T-helper 2 cell treated with Interferon-gamma antibody and Interleukin-4, amounts not matched to agents 100 ng/mL and 5 ng/mL, for 36 hours (primary cell): ENCODE results near the gene EEF2K. TPM values are rescaled to one million over a fixed set of nuclear protein-coding genes. Genes with fewer than 3 reads are reported as not detected.

Source experiments
- intact Hi-C: fragments of 100-400 bp; cut with micrococcal nuclease; formaldehyde crosslinking; loops from one replicate; pipeline ENCODE4 v1.15.1; 2023
- total RNA-seq: library from RNA; stranded (reverse); gene quantifications from 2 replicates; pipeline ENCODE4 v1.2.3, GENCODE V29; 2022

The EEF2K gene
- total RNA-seq, 1 donor from 2014 or later: 31.2 TPM

GRCh38 chr16:22239131-22239805, 33.2 kb downstream of the EEF2K start:
- intact Hi-C loops: no loop called here

- intact Hi-C loops: loop anchor here (2.0 to 5.0 kb wide), 2 partner anchors 33 to 45 kb away; partner anchors contain the start of gene EEF2K
Measured at GRCh38 chr16:22240023-22240710, 34.1 kb downstream of the EEF2K start.

- intact Hi-C loops: no loop called here
Measured at GRCh38 chr16:22250522-22250921, 44.4 kb downstream of the EEF2K start.

- intact Hi-C loops: no loop called here
Measured at GRCh38 chr16:22252317-22252716, 46.2 kb downstream of the EEF2K start.

- intact Hi-C loops: no loop called here
Measured at GRCh38 chr16:22253272-22253671, 47.2 kb downstream of the EEF2K start.

- intact Hi-C loops: no loop called here
Measured at GRCh38 chr16:22255335-22255734, 49.3 kb downstream of the EEF2K start.

GRCh38 chr16:22257440-22257839, 51.4 kb downstream of the EEF2K start:
- intact Hi-C loops: no loop called here

GRCh38 chr16:22260490-22260889, 54.4 kb downstream of the EEF2K start:
- intact Hi-C loops: no loop called here

GRCh38 chr16:22262460-22262859, 56.4 kb downstream of the EEF2K start:
- intact Hi-C loops: no loop called here

GRCh38 chr16:22264786-22265185, 58.7 kb downstream of the EEF2K start:
- intact Hi-C loops: no loop called here

- intact Hi-C loops: no loop called here
Measured at GRCh38 chr16:22265351-22265750, 59.3 kb downstream of the EEF2K start.

- intact Hi-C loops: no loop called here
Measured at GRCh38 chr16:22266546-22266945, 60.5 kb downstream of the EEF2K start.

- intact Hi-C loops: no loop called here
Measured at GRCh38 chr16:22267764-22268163, 61.7 kb downstream of the EEF2K start.

GRCh38 chr16:22270525-22270924, 64.4 kb downstream of the EEF2K start:
- intact Hi-C loops: no loop called here

- intact Hi-C loops: no loop called here
Measured at GRCh38 chr16:22272870-22273650, 67.0 kb downstream of the EEF2K start.

- intact Hi-C loops: no loop called here
Measured at GRCh38 chr16:22274916-22275315, 68.8 kb downstream of the EEF2K start.

- intact Hi-C loops: no loop called here
Measured at GRCh38 chr16:22278441-22279230, 72.6 kb downstream of the EEF2K start.

- intact Hi-C loops: no loop called here
Measured at GRCh38 chr16:22282254-22282892, 76.3 kb downstream of the EEF2K start.

- intact Hi-C loops: no loop called here
Measured at GRCh38 chr16:22284637-22285036, 78.6 kb downstream of the EEF2K start.

- intact Hi-C loops: no loop called here
Measured at GRCh38 chr16:22285080-22285479, 79.0 kb downstream of the EEF2K start.

GRCh38 chr16:22291020-22291419, 84.9 kb downstream of the EEF2K start:
- intact Hi-C loops: no loop called here
